Measurements from ENCODE around the gene SLC49A4. TPM values are rescaled to one million over a fixed set of nuclear protein-coding genes. Genes with fewer than 3 reads are reported as not detected.
A peak's percentile ranks its signal among the peaks of the same experiment; 100 is the strongest.

SLC49A4 gene
- polyA plus RNA-seq, 1 of the 3 experiments (the other 2 are of a cell fraction), result 6.4 TPM

DNA sequence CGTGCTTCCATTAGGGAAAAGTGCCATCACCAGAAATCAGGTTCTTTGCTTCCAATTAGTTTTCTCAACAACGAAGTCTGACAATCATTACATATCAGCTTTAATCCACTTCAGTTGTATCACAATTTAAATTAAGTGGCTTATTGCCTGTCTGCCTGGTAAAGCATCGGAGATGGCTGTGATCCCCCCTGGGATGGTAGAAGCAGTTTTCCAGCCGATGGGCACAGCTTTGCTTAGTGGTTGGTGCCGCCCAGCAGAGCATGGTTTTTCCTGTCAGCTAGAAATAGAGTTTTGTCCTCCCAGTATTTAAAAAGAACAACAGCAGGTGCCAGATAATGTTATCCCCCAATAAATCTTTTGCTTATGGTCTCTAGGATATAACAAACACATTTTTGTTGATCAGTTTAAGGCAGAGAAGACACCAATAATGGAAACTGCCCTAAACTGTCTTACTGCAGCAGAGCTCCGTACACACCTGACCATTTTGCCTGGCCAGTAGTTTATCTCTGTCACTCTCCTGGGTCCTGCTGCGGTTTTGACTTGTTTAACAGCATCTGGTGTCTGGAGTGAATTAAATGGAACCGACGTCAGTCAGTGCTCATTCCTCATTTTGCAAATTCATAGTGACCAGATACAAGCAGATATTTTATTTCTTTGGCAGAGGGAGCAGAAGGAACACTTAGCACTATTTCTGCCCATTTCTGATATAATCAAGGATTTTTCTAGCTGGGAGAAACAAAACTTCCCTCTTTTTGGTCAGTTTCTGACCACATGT lies 79.1 kb downstream of the SLC49A4 start:
- H2AFZ ChIP-seq (ENCODE audit: low read depth), result no peak overlapping the region
- TF ChIP-seq FOXM1 (IDR thresholded peaks at IDR 0.05; ENCODE audit: low read depth) (no peak), FOSL2 (IDR thresholded peaks at IDR 0.05; ENCODE audit: borderline replicate concordance, low read depth) (no peak), MXI1 (IDR thresholded peaks at IDR 0.05; ENCODE audit: low read depth, low read length) (no peak), TAF1 (IDR thresholded peaks at IDR 0.05; ENCODE audit: borderline replicate concordance, low read depth, low read length) (no peak), RAD21 (IDR thresholded peaks at IDR 0.05; ENCODE audit: low read length) (no peak), TCF12 (IDR thresholded peaks at IDR 0.05) (peak; percentile 29; the same call in 1 of the 2 replicates), CHD2 (IDR thresholded peaks at IDR 0.05; ENCODE audit: low read length, partially characterized antibody) (peak; percentile 37), GATA2 (CRISPR knock-in tag; IDR thresholded peaks at IDR 0.05) (peak; percentile 62), FOXJ3 (CRISPR knock-in tag; IDR thresholded peaks at IDR 0.05) (0 out of 2 replicates have a peak, but pooled peaks have one; percentile 50), EP300 (IDR thresholded peaks at IDR 0.05; ENCODE audit: borderline replicate concordance in 1 of 2, low read depth in 1 of 2, low read length in 1 of 2) (peak in 1 of 2 experiments; percentile 81; a peak in 2 of 4 replicates), RCOR1 (IDR thresholded peaks at IDR 0.05; ENCODE audit: low read length) (peak; percentile 52; the same call in 1 of the 2 replicates)
- TF ChIP-seq, protein P1, sequence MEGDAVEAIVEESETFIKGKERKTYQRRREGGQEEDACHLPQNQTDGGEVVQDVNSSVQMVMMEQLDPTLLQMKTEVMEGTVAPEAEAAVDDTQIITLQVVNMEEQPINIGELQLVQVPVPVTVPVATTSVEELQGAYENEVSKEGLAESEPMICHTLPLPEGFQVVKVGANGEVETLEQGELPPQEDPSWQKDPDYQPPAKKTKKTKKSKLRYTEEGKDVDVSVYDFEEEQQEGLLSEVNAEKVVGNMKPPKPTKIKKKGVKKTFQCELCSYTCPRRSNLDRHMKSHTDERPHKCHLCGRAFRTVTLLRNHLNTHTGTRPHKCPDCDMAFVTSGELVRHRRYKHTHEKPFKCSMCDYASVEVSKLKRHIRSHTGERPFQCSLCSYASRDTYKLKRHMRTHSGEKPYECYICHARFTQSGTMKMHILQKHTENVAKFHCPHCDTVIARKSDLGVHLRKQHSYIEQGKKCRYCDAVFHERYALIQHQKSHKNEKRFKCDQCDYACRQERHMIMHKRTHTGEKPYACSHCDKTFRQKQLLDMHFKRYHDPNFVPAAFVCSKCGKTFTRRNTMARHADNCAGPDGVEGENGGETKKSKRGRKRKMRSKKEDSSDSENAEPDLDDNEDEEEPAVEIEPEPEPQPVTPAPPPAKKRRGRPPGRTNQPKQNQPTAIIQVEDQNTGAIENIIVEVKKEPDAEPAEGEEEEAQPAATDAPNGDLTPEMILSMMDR (IDR thresholded peaks at IDR 0.05), result no peak
- H3K27ac ChIP-seq (ENCODE audit: low read depth in 2 of 2, low read length in 1 of 2), result peak overlapping the region in 1 of 2 experiments; percentile 71; a peak in 2 of 4 replicates
- H3K9me3 ChIP-seq, result no peaks in the 10 kb centered on the region
- no peak overlapping the region for H3K4me3 ChIP-seq (ENCODE audit: low read depth in 2 of 2, low read length in 1 of 2)
- 76% methylated on average over 9 of the region's 9 CpGs for WGBS (ENCODE audit: low lambda C conversion rate)
- H3F3A ChIP-seq (replicated peaks; ENCODE audit: insufficient read depth), result no peaks in the 10 kb centered on the region
- peak; percentile 35 for DNase-seq
- peaks cover 0 to 15% of the 10 kb centered on the region in 2 experiments; a peak in 2 of 4 replicates for H3K4me1 ChIP-seq (ENCODE audit: control insufficient read depth in 1 of 2, insufficient read depth in 2 of 2, low read depth in 1 of 2, low read length in 1 of 2)
- ChIA-PET CTCF (interaction anchor here (0.6 to 2.3 kb wide), 3 partner anchors 9 to 68 kb away, joined by 3 to 8 read pairs (median 4); no protein-coding TSS in a partner anchor), POLR2A (interaction anchor here (0.7 kb wide), 1 partner anchor 91 kb away, joined by 3 read pairs; no protein-coding TSS in a partner anchor)
- no peaks in the 10 kb centered on the region for H3K79me2 ChIP-seq (ENCODE audit: insufficient read depth)
- no peaks in the 10 kb centered on the region for H3K36me3 ChIP-seq (replicated peaks in 1 of 2; ENCODE audit: control insufficient read depth in 1 of 2, insufficient read depth in 2 of 2, low read length in 1 of 2)
- H4K20me1 ChIP-seq (ENCODE audit: insufficient read depth), result no peaks in the 10 kb centered on the region
- H3K4me2 ChIP-seq, result no peak overlapping the region
- no peaks in the 10 kb centered on the region for H3K9me2 ChIP-seq
- H3K27me3 ChIP-seq (ENCODE audit: insufficient read depth), result no peaks in the 10 kb centered on the region
- H3K9ac ChIP-seq, result no peak overlapping the region

DNA sequence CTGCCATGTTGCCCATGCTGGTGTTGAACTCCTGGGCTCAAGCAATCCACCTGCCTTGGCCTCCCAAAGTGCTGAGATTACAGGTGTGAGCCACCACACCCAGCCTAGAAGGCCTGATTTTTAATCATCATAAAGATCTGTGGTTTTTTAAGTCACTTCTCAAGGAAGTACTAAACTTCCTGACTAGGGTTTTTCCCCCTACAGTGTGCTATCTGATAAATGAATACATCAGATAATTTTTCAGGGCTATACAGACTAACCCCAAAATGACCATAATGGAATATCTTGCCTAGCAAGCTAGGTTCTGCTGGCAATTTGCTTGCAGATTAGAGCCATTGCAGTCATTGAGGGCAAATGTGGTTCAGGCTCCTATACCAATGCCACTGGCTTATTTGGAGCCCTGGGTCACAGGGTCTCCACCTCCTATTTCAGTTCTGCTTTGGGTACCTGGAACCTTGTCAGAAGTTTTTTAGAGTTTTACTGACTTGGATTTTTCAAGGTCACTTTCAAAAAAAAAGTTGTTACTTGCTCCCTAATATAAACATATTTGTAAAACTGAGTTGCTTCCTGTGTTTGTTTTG lies 80.8 kb downstream of the SLC49A4 start:
- no peaks in the 10 kb centered on the region for H3K27me3 ChIP-seq (ENCODE audit: insufficient read depth)
- TF ChIP-seq MXI1 (IDR thresholded peaks at IDR 0.05; ENCODE audit: low read depth, low read length) (no peak), GABPA (IDR thresholded peaks at IDR 0.05; ENCODE audit: low read depth) (no peak)
- TF ChIP-seq, protein P2, sequence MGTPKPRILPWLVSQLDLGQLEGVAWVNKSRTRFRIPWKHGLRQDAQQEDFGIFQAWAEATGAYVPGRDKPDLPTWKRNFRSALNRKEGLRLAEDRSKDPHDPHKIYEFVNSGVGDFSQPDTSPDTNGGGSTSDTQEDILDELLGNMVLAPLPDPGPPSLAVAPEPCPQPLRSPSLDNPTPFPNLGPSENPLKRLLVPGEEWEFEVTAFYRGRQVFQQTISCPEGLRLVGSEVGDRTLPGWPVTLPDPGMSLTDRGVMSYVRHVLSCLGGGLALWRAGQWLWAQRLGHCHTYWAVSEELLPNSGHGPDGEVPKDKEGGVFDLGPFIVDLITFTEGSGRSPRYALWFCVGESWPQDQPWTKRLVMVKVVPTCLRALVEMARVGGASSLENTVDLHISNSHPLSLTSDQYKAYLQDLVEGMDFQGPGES (IDR thresholded peaks at IDR 0.05; ENCODE audit: low read depth, low read length), result no peak
- TF ChIP-seq, protein P3, sequence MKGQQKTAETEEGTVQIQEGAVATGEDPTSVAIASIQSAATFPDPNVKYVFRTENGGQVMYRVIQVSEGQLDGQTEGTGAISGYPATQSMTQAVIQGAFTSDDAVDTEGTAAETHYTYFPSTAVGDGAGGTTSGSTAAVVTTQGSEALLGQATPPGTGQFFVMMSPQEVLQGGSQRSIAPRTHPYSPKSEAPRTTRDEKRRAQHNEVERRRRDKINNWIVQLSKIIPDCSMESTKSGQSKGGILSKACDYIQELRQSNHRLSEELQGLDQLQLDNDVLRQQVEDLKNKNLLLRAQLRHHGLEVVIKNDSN (IDR thresholded peaks at IDR 0.05; ENCODE audit: borderline replicate concordance, low read depth), result no peak
- H3F3A ChIP-seq (replicated peaks; ENCODE audit: insufficient read depth), result no peaks in the 10 kb centered on the region
- no peak for DNase-seq
- peaks cover 0 to 15% of the 10 kb centered on the region in 2 experiments; a peak in 2 of 4 replicates for H3K4me1 ChIP-seq (ENCODE audit: control insufficient read depth in 1 of 2, insufficient read depth in 2 of 2, low read depth in 1 of 2, low read length in 1 of 2)
- H3K9me3 ChIP-seq, result no peaks in the 10 kb centered on the region
- no peak overlapping the region for H3K4me2 ChIP-seq
- H3K36me3 ChIP-seq (replicated peaks in 1 of 2; ENCODE audit: control insufficient read depth in 1 of 2, insufficient read depth in 2 of 2, low read length in 1 of 2), result peaks cover 0 to 12% of the 10 kb centered on the region in 2 experiments
- H2AFZ ChIP-seq (ENCODE audit: low read depth), result no peak overlapping the region
- CTCF ChIA-PET, result no interaction called here
- H3K4me3 ChIP-seq (ENCODE audit: low read depth in 2 of 2, low read length in 1 of 2), result no peak overlapping the region
- POLR2A ChIA-PET, result no interaction called here
- no peaks in the 10 kb centered on the region for H4K20me1 ChIP-seq (ENCODE audit: insufficient read depth)
- no peaks in the 10 kb centered on the region for H3K79me2 ChIP-seq (ENCODE audit: insufficient read depth)
- no peaks in the 10 kb centered on the region for H3K9me2 ChIP-seq
- no peak overlapping the region for H3K9ac ChIP-seq
- no peak overlapping the region for H3K27ac ChIP-seq (ENCODE audit: low read depth in 2 of 2, low read length in 1 of 2)

Data from SK-N-SH (cell line).